HG03159 (cell line): ENCODE data around the gene HHIPL1.

Experiments
- ATAC-seq: cut with Tn5 transposase; IDR thresholded peaks from one replicate; pipeline ENCODE4 v1.9.1; 2021; ENCODE audit warnings: mild to moderate bottlenecking, moderate library complexity; ENCODE audit not compliant: unreplicated experiment

The HHIPL1 gene

GRCh38 chr14:99686557-99687283, 41.8 kb downstream of the HHIPL1 start:
- no peak for ATAC-seq

DNA sequence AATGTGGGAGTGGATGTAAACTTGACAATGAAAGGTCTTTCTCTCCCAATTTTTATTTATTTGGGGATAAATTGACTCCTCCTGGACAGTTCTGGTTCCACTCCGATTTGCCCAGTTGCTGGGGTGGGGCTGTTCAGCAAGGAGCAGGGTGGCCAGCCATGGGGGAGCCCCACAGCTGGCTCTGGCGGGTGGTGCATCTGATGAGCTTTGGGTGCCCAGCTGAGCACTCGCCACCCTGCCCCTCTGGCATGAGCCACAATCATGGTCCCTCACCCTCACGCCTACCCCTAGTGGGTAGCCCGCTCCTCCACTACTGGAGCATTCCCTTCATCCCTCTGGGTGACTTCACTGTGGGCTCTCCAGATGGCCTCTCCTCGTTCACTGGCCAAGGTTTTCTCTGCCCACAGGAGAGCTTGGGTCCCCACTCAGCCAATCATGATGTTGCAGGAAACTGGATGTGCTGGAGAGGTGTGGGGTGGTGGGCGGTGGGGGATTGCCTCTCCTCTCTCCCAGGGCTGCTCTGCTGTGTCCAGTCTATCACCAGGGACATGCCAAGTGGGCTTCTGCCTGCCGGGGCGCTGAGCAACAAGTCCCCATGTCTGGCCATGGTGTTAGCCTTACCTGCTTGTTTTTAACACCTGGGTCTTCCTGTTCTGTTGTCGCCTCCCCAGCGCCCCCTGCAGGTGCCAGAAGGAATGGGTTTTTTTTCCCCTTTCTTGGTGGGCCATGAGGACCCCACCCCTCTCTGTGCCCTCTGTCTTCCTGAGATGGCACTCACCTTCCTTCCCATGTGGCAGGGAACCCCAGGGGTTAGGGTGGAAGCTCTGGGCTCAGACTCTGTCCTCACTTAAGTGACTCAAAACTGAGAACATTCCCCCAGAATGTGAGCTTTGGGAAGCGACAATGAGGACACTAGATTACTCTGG, 42.6 kb downstream of the HHIPL1 start:
- ATAC-seq: no peak

DNA sequence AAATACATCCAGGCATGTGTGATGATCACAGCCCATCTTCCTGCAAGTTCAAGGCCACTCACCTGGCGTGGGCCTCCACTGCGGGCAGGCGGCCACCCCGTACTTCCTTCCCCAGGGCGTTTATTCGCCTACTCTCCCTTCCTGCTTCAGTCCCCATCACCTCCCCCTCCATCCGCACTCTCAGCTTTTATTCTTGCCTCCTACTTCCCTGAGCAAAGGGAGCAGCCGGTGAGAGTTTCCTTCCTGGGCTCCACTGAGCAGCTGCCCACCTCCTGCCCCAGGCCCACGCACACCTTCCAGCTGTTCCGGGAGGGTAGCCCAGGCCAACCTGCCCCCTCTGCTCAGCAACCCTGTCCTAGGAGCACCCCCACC, 43.3 kb downstream of the HHIPL1 start:
- no peak for ATAC-seq

GRCh38 chr14:99688629-99689028, 43.7 kb downstream of the HHIPL1 start:
- no peak for ATAC-seq

DNA sequence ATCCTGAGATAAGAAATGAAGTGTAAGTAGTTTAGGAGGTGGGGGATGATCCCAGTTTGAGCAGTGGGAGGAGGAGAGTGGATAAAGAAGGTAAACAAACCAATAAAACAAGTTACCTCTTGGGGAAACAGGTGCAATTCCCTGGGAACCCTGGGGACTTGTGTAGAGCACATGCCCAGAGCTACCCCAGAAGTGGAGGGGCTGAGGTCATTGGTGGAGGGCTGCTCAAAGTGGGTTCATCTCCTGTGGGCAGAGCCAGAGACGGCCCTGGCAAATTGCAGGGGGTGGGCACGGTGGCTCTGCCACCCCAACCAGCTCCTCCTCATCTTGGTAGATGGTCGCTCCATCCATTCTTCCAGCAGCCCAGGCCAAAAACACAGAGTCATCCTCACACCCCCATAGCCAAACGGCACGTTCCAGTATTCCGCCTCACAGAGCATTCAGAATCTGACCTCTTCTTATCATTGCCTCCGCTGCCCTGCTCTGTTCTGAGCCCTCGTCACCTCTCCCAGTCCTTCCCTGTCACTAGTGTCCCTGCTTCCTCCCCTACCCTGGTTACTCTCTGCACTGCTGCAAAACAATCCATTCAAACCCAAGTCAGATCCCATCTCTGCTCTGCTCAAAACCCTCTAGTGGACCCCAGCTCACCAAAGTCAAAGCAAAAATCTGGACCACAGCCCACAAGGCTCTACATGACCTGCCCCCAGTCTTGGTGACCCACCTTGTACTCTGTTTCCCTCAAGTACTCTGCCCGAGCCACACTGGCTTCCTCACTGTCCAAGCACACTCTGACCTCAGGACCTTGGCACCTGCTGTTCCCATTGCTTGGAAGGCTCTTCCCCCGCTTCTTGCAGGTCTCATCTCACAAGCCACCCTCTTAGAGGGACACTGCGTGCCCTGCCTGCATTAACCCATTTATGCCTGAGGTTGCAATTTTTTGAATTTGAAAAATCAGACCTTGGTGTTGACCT, 44.6 kb downstream of the HHIPL1 start:
- no peak for ATAC-seq

DNA sequence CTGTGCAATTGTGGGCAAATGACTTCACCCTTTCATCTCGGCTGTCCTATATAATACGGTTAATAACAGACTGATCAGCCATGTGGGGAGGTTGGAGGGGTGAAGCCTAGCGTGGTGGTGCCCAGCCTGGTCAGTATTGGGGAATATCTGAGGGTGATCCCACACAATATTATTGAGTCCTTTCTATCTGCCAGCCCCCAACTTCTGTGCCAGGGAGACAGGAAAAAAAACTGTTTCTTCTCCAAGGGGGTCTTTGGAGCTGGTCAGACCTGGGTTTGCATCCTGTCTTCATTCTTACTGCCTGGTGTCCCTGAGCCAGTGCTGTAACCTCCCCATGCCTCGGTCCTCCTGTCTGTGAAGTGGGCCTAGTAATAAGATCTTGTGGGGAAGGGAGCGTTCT, 45.7 kb downstream of the HHIPL1 start:
- ATAC-seq: no peak

GRCh38 chr14:99691111-99691885, 46.4 kb downstream of the HHIPL1 start:
- no peak for ATAC-seq

- ATAC-seq: no peak
These were observed 49.0 kb downstream of the HHIPL1 start for GRCh38 chr14:99693918-99694317.

- no peak for ATAC-seq
These were observed 52.0 kb downstream of the HHIPL1 start for GRCh38 chr14:99696929-99697328.

- ATAC-seq: no peak
These were observed 53.3 kb downstream of the HHIPL1 start for GRCh38 chr14:99698236-99698635.

DNA sequence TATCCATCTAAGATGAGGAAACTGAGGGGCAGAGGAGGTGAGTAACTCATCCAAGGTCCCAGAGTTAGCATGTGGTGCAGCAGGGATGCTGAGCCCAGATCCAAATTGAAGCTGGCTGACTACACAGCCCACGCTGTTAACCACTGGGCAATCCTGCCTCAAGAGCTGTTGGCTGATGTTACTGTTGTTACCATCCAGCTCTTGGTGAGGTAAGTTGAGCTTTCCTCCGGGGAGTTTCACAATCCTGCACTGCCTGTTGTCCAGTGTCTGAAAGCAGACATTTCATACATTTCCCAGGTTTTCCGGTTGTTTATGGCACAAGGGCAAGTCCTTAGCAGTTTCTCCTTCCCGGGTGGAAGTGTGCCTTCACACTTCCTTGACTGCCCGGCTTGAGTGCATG, 53.7 kb downstream of the HHIPL1 start:
- no peak for ATAC-seq

GRCh38 chr14:99699085-99699760, 54.3 kb downstream of the HHIPL1 start:
- no peak for ATAC-seq

- ATAC-seq: no peak
These were observed 54.9 kb downstream of the HHIPL1 start for GRCh38 chr14:99699861-99700260.

DNA sequence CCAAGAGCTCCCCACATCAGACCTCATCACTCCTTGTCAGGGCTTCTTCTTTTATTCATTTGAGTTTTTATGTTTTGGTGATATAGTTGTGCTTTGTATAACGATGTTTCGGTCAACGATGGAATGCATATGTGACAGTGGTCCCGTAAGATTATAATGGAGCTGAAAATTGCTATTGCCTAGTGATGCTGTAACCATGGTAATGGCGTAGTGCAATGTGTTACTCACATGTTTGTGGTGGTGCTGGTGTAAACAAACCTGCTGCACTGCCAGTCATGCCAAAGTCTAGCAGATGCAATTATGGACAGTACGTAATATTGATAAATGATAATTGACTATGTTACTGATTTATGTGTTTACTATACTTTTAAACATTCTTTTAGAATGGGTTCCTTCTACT, 55.5 kb downstream of the HHIPL1 start:
- no peak for ATAC-seq

DNA sequence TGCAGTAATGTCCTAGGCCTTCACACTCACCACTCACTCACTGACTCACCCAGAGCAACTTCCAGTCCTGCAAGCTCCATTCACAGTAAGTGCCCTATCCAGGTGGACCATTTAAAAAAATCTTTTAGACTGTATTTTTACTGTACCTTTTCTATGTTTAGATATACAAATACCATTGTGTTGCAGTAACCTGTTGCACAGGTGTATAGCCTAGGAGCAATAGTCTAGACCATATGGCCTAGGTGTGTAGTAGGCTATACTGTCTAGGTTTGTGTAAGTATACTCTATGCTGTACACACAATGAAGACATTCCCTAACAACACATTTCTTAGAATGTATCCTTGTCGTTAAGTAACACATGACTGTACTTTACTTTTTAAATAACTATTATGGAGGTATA, 56.3 kb downstream of the HHIPL1 start:
- ATAC-seq: no peak

DNA sequence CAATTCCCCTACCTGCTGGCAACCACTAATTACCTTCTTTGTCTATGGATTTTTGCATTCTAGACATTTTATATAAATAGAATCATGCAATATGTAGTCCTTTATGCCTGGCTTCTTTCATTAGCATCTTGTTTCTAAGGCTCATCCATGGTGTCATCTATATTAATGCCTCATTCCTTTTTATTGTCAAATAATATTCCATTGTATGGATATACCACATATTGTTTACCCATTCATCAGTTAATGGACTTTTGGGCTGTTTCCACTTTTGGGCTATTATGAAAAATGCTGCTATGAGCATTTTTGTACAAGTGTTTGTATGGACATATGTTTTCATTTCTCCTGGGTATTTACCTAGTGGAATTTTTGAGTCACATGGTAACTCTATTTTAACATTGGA, 57.2 kb downstream of the HHIPL1 start:
- no peak for ATAC-seq

DNA sequence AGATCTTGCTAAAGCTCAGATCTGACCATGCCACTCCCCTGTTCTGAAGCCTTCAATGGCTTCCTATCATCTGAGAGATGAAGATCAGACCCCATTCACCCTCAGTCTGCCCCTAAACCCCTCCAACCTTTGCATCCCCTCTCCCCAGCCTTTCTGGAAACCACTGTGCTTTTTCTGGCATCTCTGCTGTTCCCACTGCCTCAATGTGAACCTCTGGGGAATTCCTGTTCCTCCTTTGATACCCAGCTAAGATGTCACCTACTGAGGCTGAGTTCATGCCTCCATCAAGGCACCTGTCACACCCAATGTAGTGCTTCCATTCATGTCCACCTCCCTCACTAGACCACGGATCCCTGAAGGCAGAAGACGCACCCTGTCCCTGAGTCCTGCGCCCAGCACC, 58.5 kb downstream of the HHIPL1 start:
- no peak for ATAC-seq

DNA sequence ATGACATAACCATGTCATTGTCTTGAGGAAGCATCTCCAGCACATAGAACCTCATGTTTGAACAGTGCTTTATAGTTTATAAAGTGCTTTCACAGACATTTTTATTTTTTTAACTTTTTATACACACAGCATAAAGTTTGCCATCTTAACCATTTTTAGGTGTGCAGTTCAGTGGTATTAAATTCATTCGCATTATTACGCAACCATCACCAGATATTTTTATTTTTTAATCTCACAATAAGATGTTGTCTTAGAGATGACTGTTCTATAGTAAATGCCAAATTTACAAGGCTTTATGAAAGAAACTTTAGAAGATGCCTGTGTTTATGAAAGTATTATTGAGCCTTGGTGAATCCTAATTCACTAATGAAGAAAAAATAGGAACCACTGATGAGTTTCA, 59.1 kb downstream of the HHIPL1 start:
- ATAC-seq: no peak

DNA sequence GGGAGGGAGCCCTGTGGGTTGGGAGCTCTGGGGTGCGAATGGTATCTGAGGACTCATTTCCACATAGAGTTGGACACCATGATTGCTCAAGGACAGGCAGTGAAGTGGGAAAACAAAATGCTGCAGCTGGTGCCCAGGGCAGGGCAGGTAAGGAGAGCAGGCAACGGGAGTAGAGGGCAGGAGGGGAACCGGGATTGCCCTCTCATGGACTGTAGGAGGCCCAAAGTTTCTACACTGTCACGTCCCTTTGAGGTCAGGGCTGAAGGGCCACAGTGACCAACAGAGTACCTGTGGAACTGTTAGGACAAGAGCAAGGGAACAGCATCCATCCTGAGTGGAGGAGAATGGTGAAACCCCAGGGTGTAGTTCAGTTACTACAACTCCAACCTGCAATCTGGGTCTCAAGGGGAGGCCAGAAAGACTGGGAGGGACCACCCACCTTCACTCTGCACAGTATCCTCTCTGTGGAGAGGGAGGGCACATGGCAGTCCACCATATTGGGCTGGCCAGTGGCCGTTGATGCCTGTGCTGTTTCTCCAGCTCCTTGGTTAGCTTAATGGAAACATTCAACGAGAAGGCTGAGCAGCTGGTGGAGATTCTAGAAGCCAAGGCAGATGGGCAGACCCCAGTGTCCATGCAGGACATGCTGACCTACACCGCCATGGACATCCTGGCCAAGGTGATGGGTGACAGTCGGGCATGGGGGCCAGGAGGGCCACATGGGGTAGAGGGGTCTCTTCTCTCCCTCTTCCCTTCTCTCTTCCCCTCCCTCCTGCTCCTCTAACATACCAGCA, 61.4 kb downstream of the HHIPL1 start:
- no peak for ATAC-seq
